ENCODE data around the gene FAM181A. TPM values are rescaled to one million over a fixed set of nuclear protein-coding genes. Genes with fewer than 3 reads are reported as not detected.

The FAM181A gene
- total and polyA plus RNA-seq, 10 of the 15 experiments (the other 5 are each of a cell fraction or from before 2014, with no cell fraction given): not detected

DNA sequence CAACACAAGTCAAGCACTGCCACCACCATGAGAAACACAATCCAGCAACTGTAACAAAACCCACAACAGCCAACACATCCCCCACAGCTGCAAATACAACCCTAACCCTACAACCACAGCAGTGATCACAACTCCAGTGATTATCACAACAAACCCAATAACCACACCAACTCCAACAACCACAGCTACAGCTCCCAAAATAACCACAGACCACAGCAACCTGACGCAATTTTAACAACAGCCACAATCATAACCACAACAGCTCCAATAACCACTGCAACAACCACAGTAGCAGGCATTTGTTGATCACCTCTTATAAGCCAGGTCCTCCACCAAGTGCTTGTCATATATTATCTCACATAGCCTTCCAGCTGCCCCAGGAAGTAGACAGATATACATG, 42.2 kb upstream of the FAM181A start:
- RAD21 ChIA-PET (ENCODE audit: unreplicated experiment): no interaction called here
- no peak overlapping the region for H3K27ac ChIP-seq (ENCODE audit: control insufficient read depth, insufficient read depth)
- no peaks in the 10 kb centered on the region for H3K4me1 ChIP-seq (ENCODE audit: control insufficient read depth, insufficient read depth, low read length)
- CTCF ChIA-PET: no interaction called here
- TF ChIP-seq ZNF274 (IDR thresholded peaks at IDR 0.05; ENCODE audit: insufficient read depth, insufficient read length) (no peak), SMARCA5 (IDR thresholded peaks at IDR 0.05) (no peak), CREM (IDR thresholded peaks at IDR 0.05; ENCODE audit: low read depth) (no peak), RUNX3 (IDR thresholded peaks at IDR 0.05; ENCODE audit: low read length) (peak; percentile 32)
- H4K20me1 ChIP-seq (ENCODE audit: control insufficient read depth, insufficient read depth): no peaks in the 10 kb centered on the region
- in situ Hi-C loops (cut with MboI) (no loop called here), intact Hi-C loops (cut with micrococcal nuclease; ENCODE audit: unreplicated experiment) (no loop called here)
- SMC1A ChIA-PET (ENCODE audit: uncharacterized antibody, unreplicated experiment): interaction anchor here (0.6 kb wide), 1 partner anchor 315 kb away, joined by 3 read pairs; no protein-coding TSS in a partner anchor
- no peak for ATAC-seq
- FAIRE-seq: no peak
- no peak overlapping the region for H2AFZ ChIP-seq (ENCODE audit: control insufficient read depth, low read depth, low read length)
- H3K9ac ChIP-seq (ENCODE audit: control insufficient read depth, insufficient read depth, low read length): no peak overlapping the region
- POLR2A ChIA-PET: no interaction called here
- H3K4me2 ChIP-seq (ENCODE audit: control insufficient read depth, insufficient read depth): no peak overlapping the region
- H3K27me3 ChIP-seq (replicated peaks in 1 of 2; ENCODE audit: control insufficient read depth in 2 of 2, insufficient read depth in 2 of 2, low read length in 1 of 2): peaks cover 3 to 5% of the 10 kb centered on the region in 2 experiments; a peak in 3 of 4 replicates
- DNase-seq (ENCODE audit: low read depth, low spot score): no peak
- H3K36me3 ChIP-seq (ENCODE audit: control insufficient read depth in 2 of 2, insufficient read depth in 2 of 2, low read length in 1 of 2): no peaks in the 10 kb centered on the region
- no TSS peak for BruUV-seq (replicated peaks)
- 0% methylated on average over 1 of the region's 1 CpG for WGBS (ENCODE audit: insufficient coverage, insufficient replicate concordance, low lambda C conversion rate, missing lambda C conversion rate)
- no peak overlapping the region for H3K4me3 ChIP-seq
- no peaks in the 10 kb centered on the region; the same call in 2 of the 3 replicates for H3K9me3 ChIP-seq (replicated peaks; ENCODE audit: control insufficient read depth, insufficient read depth, low read length)
- no peaks in the 10 kb centered on the region for H3K79me2 ChIP-seq (ENCODE audit: control insufficient read depth, insufficient read depth, low read length)

DNA sequence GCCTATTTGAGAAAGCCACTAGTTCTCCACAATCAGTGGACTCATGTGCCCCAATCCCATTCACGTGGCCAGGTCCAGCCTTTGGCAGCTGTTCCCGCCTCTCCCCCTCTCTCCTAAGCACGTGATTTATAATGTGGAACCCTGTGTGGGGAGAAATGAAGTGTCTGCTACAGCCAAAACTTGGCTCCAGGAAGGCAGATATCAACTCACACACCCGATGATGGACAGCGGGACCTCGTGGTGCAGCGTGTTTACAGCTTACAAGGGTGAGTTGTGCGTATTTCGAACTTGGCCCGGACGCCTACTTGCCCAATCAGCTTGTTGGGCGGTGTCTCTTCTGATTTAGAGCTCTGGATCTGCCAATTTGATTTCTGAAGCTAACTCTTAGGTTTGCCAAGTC, 38.1 kb upstream of the FAM181A start:
- CTCF ChIA-PET: interaction anchor here (0.6 to 1.1 kb wide), 4 partner anchors 192 to 235 kb away, joined by 3 to 4 read pairs (median 4); partner anchors contain the start of genes DDX24 and IFI27L1
- H3K4me3 ChIP-seq: no peak overlapping the region
- RAD21 ChIA-PET (ENCODE audit: unreplicated experiment): no interaction called here
- no peaks in the 10 kb centered on the region for H3K79me2 ChIP-seq (ENCODE audit: control insufficient read depth, insufficient read depth, low read length)
- no TSS peak for BruUV-seq (replicated peaks)
- intact Hi-C loops (cut with micrococcal nuclease; ENCODE audit: unreplicated experiment) (no loop called here), in situ Hi-C loops (cut with MboI) (no loop called here)
- DNase-seq (ENCODE audit: low read depth, low spot score): no peak
- no peak overlapping the region for H3K9ac ChIP-seq (ENCODE audit: control insufficient read depth, insufficient read depth, low read length)
- H3K4me2 ChIP-seq (ENCODE audit: control insufficient read depth, insufficient read depth): no peak overlapping the region
- H2AFZ ChIP-seq (ENCODE audit: control insufficient read depth, low read depth, low read length): no peak overlapping the region
- TF ChIP-seq SRF (IDR thresholded peaks at IDR 0.05; ENCODE audit: low read depth in 2 of 2, low read length in 2 of 2): no peak
- TF ChIP-seq, protein P1, sequence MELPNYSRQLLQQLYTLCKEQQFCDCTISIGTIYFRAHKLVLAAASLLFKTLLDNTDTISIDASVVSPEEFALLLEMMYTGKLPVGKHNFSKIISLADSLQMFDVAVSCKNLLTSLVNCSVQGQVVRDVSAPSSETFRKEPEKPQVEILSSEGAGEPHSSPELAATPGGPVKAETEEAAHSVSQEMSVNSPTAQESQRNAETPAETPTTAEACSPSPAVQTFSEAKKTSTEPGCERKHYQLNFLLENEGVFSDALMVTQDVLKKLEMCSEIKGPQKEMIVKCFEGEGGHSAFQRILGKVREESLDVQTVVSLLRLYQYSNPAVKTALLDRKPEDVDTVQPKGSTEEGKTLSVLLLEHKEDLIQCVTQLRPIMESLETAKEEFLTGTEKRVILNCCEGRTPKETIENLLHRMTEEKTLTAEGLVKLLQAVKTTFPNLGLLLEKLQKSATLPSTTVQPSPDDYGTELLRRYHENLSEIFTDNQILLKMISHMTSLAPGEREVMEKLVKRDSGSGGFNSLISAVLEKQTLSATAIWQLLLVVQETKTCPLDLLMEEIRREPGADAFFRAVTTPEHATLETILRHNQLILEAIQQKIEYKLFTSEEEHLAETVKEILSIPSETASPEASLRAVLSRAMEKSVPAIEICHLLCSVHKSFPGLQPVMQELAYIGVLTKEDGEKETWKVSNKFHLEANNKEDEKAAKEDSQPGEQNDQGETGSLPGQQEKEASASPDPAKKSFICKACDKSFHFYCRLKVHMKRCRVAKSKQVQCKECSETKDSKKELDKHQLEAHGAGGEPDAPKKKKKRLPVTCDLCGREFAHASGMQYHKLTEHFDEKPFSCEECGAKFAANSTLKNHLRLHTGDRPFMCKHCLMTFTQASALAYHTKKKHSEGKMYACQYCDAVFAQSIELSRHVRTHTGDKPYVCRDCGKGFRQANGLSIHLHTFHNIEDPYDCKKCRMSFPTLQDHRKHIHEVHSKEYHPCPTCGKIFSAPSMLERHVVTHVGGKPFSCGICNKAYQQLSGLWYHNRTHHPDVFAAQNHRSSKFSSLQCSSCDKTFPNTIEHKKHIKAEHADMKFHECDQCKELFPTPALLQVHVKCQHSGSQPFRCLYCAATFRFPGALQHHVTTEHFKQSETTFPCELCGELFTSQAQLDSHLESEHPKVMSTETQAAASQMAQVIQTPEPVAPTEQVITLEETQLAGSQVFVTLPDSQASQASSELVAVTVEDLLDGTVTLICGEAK (IDR thresholded peaks at IDR 0.05; ENCODE audit: borderline replicate concordance): no peak
- FAIRE-seq: no peak
- 10% methylated on average over 12 of the region's 12 CpGs for WGBS (ENCODE audit: insufficient coverage, insufficient replicate concordance, low lambda C conversion rate, missing lambda C conversion rate)
- SMC1A ChIA-PET (ENCODE audit: uncharacterized antibody, unreplicated experiment): interaction anchor here (1.4 kb wide), 1 partner anchor 8 kb away, joined by 3 read pairs; no protein-coding TSS in a partner anchor
- ATAC-seq: no peak
- H3K36me3 ChIP-seq (ENCODE audit: control insufficient read depth in 2 of 2, insufficient read depth in 2 of 2, low read length in 1 of 2): no peaks in the 10 kb centered on the region
- H3K27ac ChIP-seq (ENCODE audit: control insufficient read depth, insufficient read depth): no peak overlapping the region
- no peaks in the 10 kb centered on the region for H3K4me1 ChIP-seq (ENCODE audit: control insufficient read depth, insufficient read depth, low read length)
- H3K27me3 ChIP-seq (replicated peaks in 1 of 2; ENCODE audit: control insufficient read depth in 2 of 2, insufficient read depth in 2 of 2, low read length in 1 of 2): peaks cover 6 to 9% of the 10 kb centered on the region in 2 experiments
- no peaks in the 10 kb centered on the region for H4K20me1 ChIP-seq (ENCODE audit: control insufficient read depth, insufficient read depth)
- POLR2A ChIA-PET: no interaction called here
- no peaks in the 10 kb centered on the region for H3K9me3 ChIP-seq (replicated peaks; ENCODE audit: control insufficient read depth, insufficient read depth, low read length)
